Measurements from ENCODE around the gene TRIP6. TPM values are rescaled to one million over a fixed set of nuclear protein-coding genes. Genes with fewer than 3 reads are reported as not detected.

Gene TRIP6
- total RNA-seq, 1 donor from 2014 or later: 13.1 TPM

DNA sequence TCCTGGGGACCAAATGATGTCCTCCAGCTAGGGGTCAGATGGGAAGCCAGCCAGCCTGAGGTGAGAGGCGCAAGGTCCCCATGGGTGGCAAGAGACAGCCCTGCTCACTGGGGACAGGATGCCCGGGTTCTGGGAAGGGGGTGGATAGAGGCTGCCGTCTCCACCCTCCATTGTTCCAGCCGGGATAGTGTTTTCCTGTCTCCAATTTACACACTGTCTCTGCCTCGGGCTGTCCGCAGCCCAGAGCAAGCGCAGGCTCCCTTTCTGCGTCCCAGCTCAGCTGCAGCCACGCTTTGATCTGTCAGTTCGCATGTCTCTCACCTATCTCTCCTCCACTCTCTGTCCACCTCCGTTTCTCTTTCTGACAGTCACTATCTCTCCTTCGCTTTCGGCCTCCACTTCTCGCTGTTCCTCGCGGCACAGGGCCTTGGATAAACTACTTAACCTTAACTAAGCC lies 41.9 kb upstream of the TRIP6 start:
- Mint-ChIP-seq H3K36me3 (ENCODE audit: unreplicated experiment) (no peaks in the 10 kb centered on the region), H3K27ac (ENCODE audit: unreplicated experiment) (peak overlapping the region; percentile 54), H3K27me3 (ENCODE audit: unreplicated experiment) (peaks cover 22% of the 10 kb centered on the region), H3K4me3 (ENCODE audit: unreplicated experiment) (peak overlapping the region; percentile 89), H3K4me1 (ENCODE audit: low read depth, unreplicated experiment) (peaks cover 10% of the 10 kb centered on the region), H3K9me3 (ENCODE audit: unreplicated experiment) (peaks cover 11% of the 10 kb centered on the region)
- TF ChIP-seq, protein P1, sequence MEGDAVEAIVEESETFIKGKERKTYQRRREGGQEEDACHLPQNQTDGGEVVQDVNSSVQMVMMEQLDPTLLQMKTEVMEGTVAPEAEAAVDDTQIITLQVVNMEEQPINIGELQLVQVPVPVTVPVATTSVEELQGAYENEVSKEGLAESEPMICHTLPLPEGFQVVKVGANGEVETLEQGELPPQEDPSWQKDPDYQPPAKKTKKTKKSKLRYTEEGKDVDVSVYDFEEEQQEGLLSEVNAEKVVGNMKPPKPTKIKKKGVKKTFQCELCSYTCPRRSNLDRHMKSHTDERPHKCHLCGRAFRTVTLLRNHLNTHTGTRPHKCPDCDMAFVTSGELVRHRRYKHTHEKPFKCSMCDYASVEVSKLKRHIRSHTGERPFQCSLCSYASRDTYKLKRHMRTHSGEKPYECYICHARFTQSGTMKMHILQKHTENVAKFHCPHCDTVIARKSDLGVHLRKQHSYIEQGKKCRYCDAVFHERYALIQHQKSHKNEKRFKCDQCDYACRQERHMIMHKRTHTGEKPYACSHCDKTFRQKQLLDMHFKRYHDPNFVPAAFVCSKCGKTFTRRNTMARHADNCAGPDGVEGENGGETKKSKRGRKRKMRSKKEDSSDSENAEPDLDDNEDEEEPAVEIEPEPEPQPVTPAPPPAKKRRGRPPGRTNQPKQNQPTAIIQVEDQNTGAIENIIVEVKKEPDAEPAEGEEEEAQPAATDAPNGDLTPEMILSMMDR (IDR thresholded peaks at IDR 0.05; ENCODE audit: partially characterized antibody, unreplicated experiment): no peak
- DNase-seq: no peak

DNA sequence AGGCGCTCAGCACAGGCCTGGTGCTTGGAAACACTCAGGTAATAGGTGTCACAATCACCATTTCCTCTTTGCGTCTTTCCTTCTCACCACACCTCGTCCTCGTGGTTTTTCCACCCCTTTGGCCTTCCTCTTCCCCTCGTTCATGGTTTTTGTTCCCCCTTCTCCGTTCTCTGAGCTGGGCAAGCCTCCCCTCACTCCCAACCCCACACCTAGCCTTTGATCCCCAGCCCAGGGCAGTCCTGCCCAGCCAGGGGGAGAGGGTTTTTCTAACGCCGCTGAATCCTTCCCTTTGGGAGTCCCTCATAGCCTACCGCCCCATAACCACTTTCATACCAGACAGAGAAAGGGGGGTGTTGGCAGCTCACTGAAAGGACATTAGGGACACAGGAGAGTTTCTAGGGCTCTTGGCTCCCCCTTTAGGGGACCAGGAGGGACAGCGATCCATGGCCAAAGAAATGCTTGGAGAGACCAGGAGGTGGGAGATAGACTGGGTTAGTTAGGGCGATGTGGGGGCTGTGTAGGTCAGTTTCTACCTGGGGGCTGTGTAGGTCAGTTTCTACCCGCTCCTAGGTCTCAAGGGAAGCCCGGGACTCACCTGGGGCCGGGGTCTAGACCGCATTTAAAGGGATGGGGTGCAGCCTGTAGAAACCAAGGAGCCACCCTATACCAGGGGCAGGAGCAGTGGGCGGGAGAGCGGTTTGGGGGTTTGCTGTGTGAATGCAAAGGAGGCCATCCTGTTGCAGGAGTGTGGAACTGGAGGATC lies 41.3 kb upstream of the TRIP6 start:
- Mint-ChIP-seq H3K9me3 (ENCODE audit: unreplicated experiment) (peaks cover 11% of the 10 kb centered on the region), H3K36me3 (ENCODE audit: unreplicated experiment) (no peaks in the 10 kb centered on the region), H3K4me1 (ENCODE audit: low read depth, unreplicated experiment) (peaks cover 10% of the 10 kb centered on the region), H3K27me3 (ENCODE audit: unreplicated experiment) (peaks cover 22% of the 10 kb centered on the region), H3K27ac (ENCODE audit: unreplicated experiment) (peak overlapping the region; percentile 82), H3K4me3 (ENCODE audit: unreplicated experiment) (peak overlapping the region; percentile 89)
- DNase-seq: no peak
- TF ChIP-seq, protein P1 (IDR thresholded peaks at IDR 0.05; ENCODE audit: partially characterized antibody, unreplicated experiment): no peak

DNA sequence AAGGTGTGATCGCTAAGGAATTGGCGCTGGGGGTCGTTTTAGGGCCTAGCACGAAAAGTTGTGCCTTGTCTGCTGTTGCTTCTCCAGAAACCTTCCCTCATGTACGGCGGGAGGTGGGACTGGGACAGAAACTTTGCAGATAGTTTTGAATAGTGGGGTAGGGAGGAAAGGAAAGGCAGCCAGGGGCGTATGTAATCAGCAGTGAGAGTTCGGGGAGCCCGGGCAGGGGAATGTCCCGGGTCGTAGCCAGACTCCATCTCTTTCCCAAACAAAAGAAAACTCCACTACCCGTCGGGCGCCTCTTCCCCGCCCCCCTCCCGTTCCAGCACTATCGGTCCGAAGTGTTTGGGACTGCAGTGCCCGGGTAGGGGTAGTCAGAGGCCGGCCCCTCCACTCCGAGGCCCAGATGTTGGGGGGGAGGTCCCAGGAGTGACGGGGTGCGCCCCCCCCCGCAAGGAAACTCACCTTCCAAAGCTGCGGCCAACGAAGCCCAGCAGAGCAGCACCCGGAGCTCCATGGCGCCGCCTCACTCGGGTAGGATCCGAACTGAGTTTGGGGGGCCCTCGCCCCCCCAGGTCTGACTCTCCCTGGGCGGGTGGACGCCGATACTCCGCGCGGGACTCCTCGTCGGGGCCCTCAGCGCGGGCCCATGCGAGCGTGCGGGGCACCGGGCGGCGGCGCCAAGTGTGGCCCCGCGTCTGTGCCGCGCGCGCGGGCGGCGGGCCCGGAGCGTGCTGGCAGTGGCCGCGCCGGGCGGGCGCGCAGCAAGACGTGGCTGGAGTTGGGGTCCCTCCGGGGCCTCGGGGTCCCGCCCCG lies 40.5 kb upstream of the TRIP6 start:
- H3K27me3 Mint-ChIP-seq (ENCODE audit: unreplicated experiment): peaks cover 24% of the 10 kb centered on the region

DNA sequence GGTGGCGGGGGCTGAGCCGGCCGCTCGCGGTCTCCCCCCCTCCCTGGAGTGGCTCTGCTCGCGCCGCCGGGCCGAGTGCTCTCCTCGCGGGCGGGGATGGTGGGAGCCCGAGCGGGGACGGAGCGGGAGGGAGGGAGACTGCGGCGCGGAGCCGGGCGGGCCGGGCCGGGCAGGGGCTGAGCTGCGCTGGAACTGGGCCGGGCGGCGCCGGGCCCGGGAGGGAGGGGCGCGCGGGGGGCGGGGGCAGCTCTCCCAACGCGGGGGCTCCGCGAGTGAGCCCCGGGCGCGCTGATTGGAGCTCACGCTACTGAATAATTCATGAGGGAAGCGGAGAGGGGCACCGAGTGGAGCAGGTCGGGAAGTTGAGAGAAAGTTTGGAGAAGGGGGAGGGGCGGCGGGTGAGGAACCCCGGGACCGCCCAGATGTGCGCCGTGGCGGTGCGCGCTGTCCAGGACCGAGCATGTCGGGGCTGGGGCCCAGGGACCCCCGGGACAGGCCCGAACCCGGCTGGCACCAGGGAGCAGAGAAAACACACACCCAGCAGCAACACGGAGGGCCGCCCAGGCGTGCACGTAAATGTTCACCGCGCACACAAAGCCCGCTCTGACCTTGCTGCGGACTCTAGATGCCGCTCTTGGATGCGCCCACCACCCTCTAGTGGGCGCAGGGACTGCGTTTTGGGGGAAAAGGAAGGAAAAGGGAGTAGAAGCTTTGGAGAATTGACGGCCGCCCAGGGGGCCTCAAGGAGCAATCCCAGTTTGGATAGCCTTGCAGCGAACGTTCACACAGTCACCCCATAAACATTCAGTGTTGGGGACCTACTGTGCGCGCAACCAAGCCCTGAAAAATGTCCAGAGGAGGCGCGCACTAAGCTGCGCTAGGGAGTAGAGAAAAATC lies 39.6 kb upstream of the TRIP6 start, which contains the start of gene EPHB4:
TSS of gene EPHB4 (minus strand) at position 194 of the 897 bp plus-strand sequence. CDS start 493 bp downstream, outside the sequence.
- H3K27me3 Mint-ChIP-seq (ENCODE audit: unreplicated experiment): peaks cover 24% of the 10 kb centered on the region
- peaks cover 10% of the 10 kb centered on the region for H3K4me1 Mint-ChIP-seq (ENCODE audit: low read depth, unreplicated experiment)
- peak within 1 kb of the TSS; percentile 89 for H3K27ac Mint-ChIP-seq (ENCODE audit: unreplicated experiment)
- TF ChIP-seq, protein P1 (IDR thresholded peaks at IDR 0.05; ENCODE audit: partially characterized antibody, unreplicated experiment): no peak
- H3K4me3 Mint-ChIP-seq (ENCODE audit: unreplicated experiment): peak within 1 kb of the TSS; percentile 93
- peaks cover 11% of the 10 kb centered on the region for H3K9me3 Mint-ChIP-seq (ENCODE audit: unreplicated experiment)
- no peaks in the 10 kb centered on the region for H3K36me3 Mint-ChIP-seq (ENCODE audit: unreplicated experiment)
- DNase-seq: peak; percentile 67

More for the DNA sequence above, 40.5 kb upstream of the TRIP6 start:
- peak overlapping the region; percentile 89 for H3K4me3 Mint-ChIP-seq (ENCODE audit: unreplicated experiment)
- peak overlapping the region; percentile 82 for H3K27ac Mint-ChIP-seq (ENCODE audit: unreplicated experiment)
- H3K36me3 Mint-ChIP-seq (ENCODE audit: unreplicated experiment): no peaks in the 10 kb centered on the region
- TF ChIP-seq, protein P1 (IDR thresholded peaks at IDR 0.05; ENCODE audit: partially characterized antibody, unreplicated experiment): no peak
- peaks cover 10% of the 10 kb centered on the region for H3K4me1 Mint-ChIP-seq (ENCODE audit: low read depth, unreplicated experiment)
- peaks cover 11% of the 10 kb centered on the region for H3K9me3 Mint-ChIP-seq (ENCODE audit: unreplicated experiment)
- no peak for DNase-seq

All from glutamatergic neuron (in vitro differentiated cells).